Measurements from ENCODE around the gene TGFBR1. TPM values are rescaled to one million over a fixed set of nuclear protein-coding genes. Genes with fewer than 3 reads are reported as not detected.

TGFBR1 gene
- total RNA-seq, 1 donor from 2014 or later, result 203 TPM

- Mint-ChIP-seq H3K36me3 (ENCODE audit: low read depth, unreplicated experiment) (no peaks in the 10 kb centered on the region), H3K4me3 (ENCODE audit: unreplicated experiment) (no peak overlapping the region), H3K4me1 (ENCODE audit: low read depth, unreplicated experiment) (peaks cover 11% of the 10 kb centered on the region), H3K27ac (ENCODE audit: unreplicated experiment) (no peak overlapping the region), H3K9me3 (ENCODE audit: unreplicated experiment) (peaks cover under 1% of the 10 kb centered on the region), H3K27me3 (ENCODE audit: low read depth, unreplicated experiment) (peaks cover 1% of the 10 kb centered on the region)
- Histone ChIP-seq H3K27me3 (ENCODE audit: insufficient read depth, low read length) (no peaks in the 10 kb centered on the region), H3K27ac (ENCODE audit: low read depth, low read length) (no peak overlapping the region), H4K20me1 (ENCODE audit: insufficient read depth, low read length) (no peaks in the 10 kb centered on the region), H3K4me1 (ENCODE audit: insufficient read depth, low read length) (peaks cover 18% of the 10 kb centered on the region), H2AFZ (ENCODE audit: low read depth, low read length) (peak overlapping the region; percentile 49), H3K36me3 (ENCODE audit: insufficient read depth, low read length) (no peaks in the 10 kb centered on the region), H3K4me3 (ENCODE audit: insufficient read depth, low read depth, low read length) (no peak overlapping the region), H3K9ac (ENCODE audit: low read length) (no peak overlapping the region), H3K4me2 (ENCODE audit: low read length) (no peak overlapping the region), H3K79me2 (ENCODE audit: insufficient read depth, low read length) (no peaks in the 10 kb centered on the region), H3K9me3 (ENCODE audit: insufficient read depth, low read depth, low read length) (no peaks in the 10 kb centered on the region)
- FAIRE-seq (no peak), DNase-seq (ENCODE audit: low read depth) (no peak)
- TF ChIP-seq, protein P1, sequence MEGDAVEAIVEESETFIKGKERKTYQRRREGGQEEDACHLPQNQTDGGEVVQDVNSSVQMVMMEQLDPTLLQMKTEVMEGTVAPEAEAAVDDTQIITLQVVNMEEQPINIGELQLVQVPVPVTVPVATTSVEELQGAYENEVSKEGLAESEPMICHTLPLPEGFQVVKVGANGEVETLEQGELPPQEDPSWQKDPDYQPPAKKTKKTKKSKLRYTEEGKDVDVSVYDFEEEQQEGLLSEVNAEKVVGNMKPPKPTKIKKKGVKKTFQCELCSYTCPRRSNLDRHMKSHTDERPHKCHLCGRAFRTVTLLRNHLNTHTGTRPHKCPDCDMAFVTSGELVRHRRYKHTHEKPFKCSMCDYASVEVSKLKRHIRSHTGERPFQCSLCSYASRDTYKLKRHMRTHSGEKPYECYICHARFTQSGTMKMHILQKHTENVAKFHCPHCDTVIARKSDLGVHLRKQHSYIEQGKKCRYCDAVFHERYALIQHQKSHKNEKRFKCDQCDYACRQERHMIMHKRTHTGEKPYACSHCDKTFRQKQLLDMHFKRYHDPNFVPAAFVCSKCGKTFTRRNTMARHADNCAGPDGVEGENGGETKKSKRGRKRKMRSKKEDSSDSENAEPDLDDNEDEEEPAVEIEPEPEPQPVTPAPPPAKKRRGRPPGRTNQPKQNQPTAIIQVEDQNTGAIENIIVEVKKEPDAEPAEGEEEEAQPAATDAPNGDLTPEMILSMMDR (IDR thresholded peaks at IDR 0.05; ENCODE audit: insufficient read depth, low read depth, low read length), result no peak
- no peak for TF ChIP-seq EZH2 (IDR thresholded peaks at IDR 0.05; ENCODE audit: insufficient read depth, low read length)
These were observed 79.2 kb downstream of the TGFBR1 start for GRCh38 chr9:99184110-99184474.

- Histone ChIP-seq H3K4me3 (ENCODE audit: insufficient read depth, low read depth, low read length) (no peak overlapping the region), H3K4me2 (ENCODE audit: low read length) (peak overlapping the region; percentile 82)
- H3K4me3 Mint-ChIP-seq (ENCODE audit: unreplicated experiment), result no peak overlapping the region
These were observed 79.8 kb downstream of the TGFBR1 start for GRCh38 chr9:99184475-99185347.

More at GRCh38 chr9:99184475-99185347, 79.8 kb downstream of the TGFBR1 start:
- TF ChIP-seq, protein P1 (IDR thresholded peaks at IDR 0.05; ENCODE audit: insufficient read depth, low read depth, low read length), result peak; percentile 99
- TF ChIP-seq EZH2 (IDR thresholded peaks at IDR 0.05; ENCODE audit: insufficient read depth, low read length), result no peak
- Histone ChIP-seq H4K20me1 (ENCODE audit: insufficient read depth, low read length) (no peaks in the 10 kb centered on the region), H3K79me2 (ENCODE audit: insufficient read depth, low read length) (no peaks in the 10 kb centered on the region), H3K36me3 (ENCODE audit: insufficient read depth, low read length) (no peaks in the 10 kb centered on the region), H3K4me1 (ENCODE audit: insufficient read depth, low read length) (peaks cover 18% of the 10 kb centered on the region), H3K9me3 (ENCODE audit: insufficient read depth, low read depth, low read length) (no peaks in the 10 kb centered on the region), H3K9ac (ENCODE audit: low read length) (peak overlapping the region; percentile 35), H3K27ac (ENCODE audit: low read depth, low read length) (no peak overlapping the region), H3K27me3 (ENCODE audit: insufficient read depth, low read length) (no peaks in the 10 kb centered on the region), H2AFZ (ENCODE audit: low read depth, low read length) (peak overlapping the region; percentile 96)
- Mint-ChIP-seq H3K9me3 (ENCODE audit: unreplicated experiment) (peaks cover 1% of the 10 kb centered on the region), H3K36me3 (ENCODE audit: low read depth, unreplicated experiment) (no peaks in the 10 kb centered on the region), H3K27me3 (ENCODE audit: low read depth, unreplicated experiment) (peaks cover 6% of the 10 kb centered on the region), H3K4me1 (ENCODE audit: low read depth, unreplicated experiment) (peaks cover 11% of the 10 kb centered on the region), H3K27ac (ENCODE audit: unreplicated experiment) (peak overlapping the region; percentile 18)
- DNase-seq (ENCODE audit: low read depth), result peak; percentile 86
- FAIRE-seq, result no peak
